WTC11 (cell line): Measurements from ENCODE around the gene EXOC6. TPM values are rescaled to one million over a fixed set of nuclear protein-coding genes. Genes with fewer than 3 reads are reported as not detected.

ENCODE experiments used
- ATAC-seq: fragments of 200-7000 bp; cut with Tn5 transposase; 2 replicates; pipeline ENCODE4 v1.10.0; 2021; ENCODE audit warnings: mild to moderate bottlenecking, moderate library complexity
- CTCF ChIA-PET: fragments of 300-600 bp; sonication (Branson Sonifier 250); formaldehyde crosslinking; loops from one replicate; lab custom pipeline; 2021; ENCODE audit warnings: antibody characterized with exemption; lab: Charles Lee
- POLR2A ChIA-PET: fragments of 350-600 bp; sonication (Branson Sonifier 250); formaldehyde crosslinking; loops from one replicate; lab custom pipeline; 2021; ENCODE audit warnings: antibody characterized with exemption; lab: Charles Lee
- DNase-seq: peaks from one replicate; pipeline ENCODE4 v3.0.0; 2021; ENCODE audit warnings: low spot score
- H3K27ac Mint-ChIP-seq: 2 replicates; pipeline ENCODE4 v1.8.0; 2021; ENCODE audit warnings: mixed read lengths
- H3K27me3 Mint-ChIP-seq: 2 replicates; pipeline ENCODE4 v1.8.0; 2021; ENCODE audit warnings: low read depth, mild to moderate bottlenecking, moderate library complexity, mixed read lengths
- H3K36me3 Mint-ChIP-seq: 2 replicates; pipeline ENCODE4 v1.8.0; 2021; ENCODE audit warnings: mixed read lengths
- H3K4me1 Mint-ChIP-seq: 2 replicates; pipeline ENCODE4 v1.8.0; 2022; ENCODE audit warnings: mixed read lengths
- H3K4me3 Mint-ChIP-seq: 2 replicates; pipeline ENCODE4 v1.8.0; 2021; ENCODE audit warnings: mild to moderate bottlenecking, moderate library complexity, mixed read lengths
- H3K9me3 Mint-ChIP-seq: 2 replicates; pipeline ENCODE4 v1.8.0; 2021; ENCODE audit warnings: mixed read lengths
- AFF4 ChIP-seq: sonication (generic); formaldehyde crosslinking; IDR thresholded peaks from 2 replicates; pipeline ENCODE4 v1.8.1; 2023; ENCODE audit warnings: mild to moderate bottlenecking, missing genetic modification reagents, borderline replicate concordance
- ARID4B ChIP-seq: sonication (generic); formaldehyde crosslinking; IDR thresholded peaks from 2 replicates; pipeline ENCODE4 v1.8.0; 2023; ENCODE audit warnings: missing genetic modification reagents, mild to moderate bottlenecking, borderline replicate concordance
- E2F4 ChIP-seq: sonication (generic); formaldehyde crosslinking; IDR thresholded peaks from 2 replicates; pipeline ENCODE4 v1.8.1; 2022; ENCODE audit warnings: low read depth, mild to moderate bottlenecking, moderate library complexity, missing genetic modification reagents, borderline replicate concordance
- ETV6 ChIP-seq: sonication (generic); formaldehyde crosslinking; IDR thresholded peaks from 2 replicates; pipeline ENCODE4 v1.8.1; 2022; ENCODE audit warnings: mild to moderate bottlenecking, missing genetic modification reagents
- FOXK1 ChIP-seq: sonication (generic); formaldehyde crosslinking; IDR thresholded peaks from 2 replicates; pipeline ENCODE4 v1.8.0; 2022; ENCODE audit warnings: mild to moderate bottlenecking, moderate library complexity, missing genetic modification reagents
- IRF1 ChIP-seq: sonication (generic); formaldehyde crosslinking; IDR thresholded peaks from 2 replicates; pipeline ENCODE4 v1.8.0; 2023; ENCODE audit warnings: missing genetic modification reagents
- JUN ChIP-seq: sonication (generic); formaldehyde crosslinking; IDR thresholded peaks from 2 replicates; pipeline ENCODE4 v1.8.0; 2023; ENCODE audit warnings: mild to moderate bottlenecking, missing genetic modification reagents
- MLX ChIP-seq: sonication (generic); formaldehyde crosslinking; IDR thresholded peaks from 2 replicates; pipeline ENCODE4 v1.8.1; 2023; ENCODE audit warnings: mild to moderate bottlenecking, missing genetic modification reagents, moderate library complexity
- PREB ChIP-seq: sonication (generic); formaldehyde crosslinking; IDR thresholded peaks from 2 replicates; pipeline ENCODE4 v1.8.1; 2022; ENCODE audit warnings: mild to moderate bottlenecking, missing genetic modification reagents, moderate library complexity, borderline replicate concordance
- SMAD4 ChIP-seq: sonication (generic); formaldehyde crosslinking; IDR thresholded peaks from 2 replicates; pipeline ENCODE4 v1.8.0; 2022; ENCODE audit warnings: mild to moderate bottlenecking, missing genetic modification reagents
- ZNF425 ChIP-seq: fragments of 250-450 bp; sonication (Bioruptor Pico); conservative IDR thresholded peaks from 2 replicates; pipeline ENCODE4 v1.9.0; 2021; ENCODE audit warnings: mild to moderate bottlenecking
- total RNA-seq: library from RNA; stranded (reverse); gene quantifications from 3 replicates; pipeline ENCODE4 v1.2.3, GENCODE V29; 2021
- TF ChIP-seq, protein P1 (sequence below): fragments of 250-450 bp; sonication (Bioruptor Pico); IDR thresholded peaks from 2 replicates; pipeline ENCODE4 v2.1.2; 2022; ENCODE audit warnings: mild to moderate bottlenecking, moderate library complexity
- TF ChIP-seq, protein P2 (sequence below): sonication (generic); formaldehyde crosslinking; IDR thresholded peaks from 2 replicates; pipeline ENCODE4 v1.8.1; 2022; ENCODE audit warnings: low read depth, missing genetic modification reagents, borderline replicate concordance
- TF ChIP-seq, protein P3 (sequence below): sonication (generic); formaldehyde crosslinking; conservative IDR thresholded peaks from 2 replicates; pipeline ENCODE4 v1.8.1; 2022; ENCODE audit warnings: mild to moderate bottlenecking, missing genetic modification reagents

Gene EXOC6
- total RNA-seq, 1 experiment from 2014 or later = 5.0 TPM

GRCh38 chr10:93068411-93069244 is 220.3 kb downstream of the EXOC6 start:
- H3K4me3 Mint-ChIP-seq = peak overlapping the region; percentile 69
- ATAC-seq = peak; percentile 20
- TF ChIP-seq, protein P1, sequence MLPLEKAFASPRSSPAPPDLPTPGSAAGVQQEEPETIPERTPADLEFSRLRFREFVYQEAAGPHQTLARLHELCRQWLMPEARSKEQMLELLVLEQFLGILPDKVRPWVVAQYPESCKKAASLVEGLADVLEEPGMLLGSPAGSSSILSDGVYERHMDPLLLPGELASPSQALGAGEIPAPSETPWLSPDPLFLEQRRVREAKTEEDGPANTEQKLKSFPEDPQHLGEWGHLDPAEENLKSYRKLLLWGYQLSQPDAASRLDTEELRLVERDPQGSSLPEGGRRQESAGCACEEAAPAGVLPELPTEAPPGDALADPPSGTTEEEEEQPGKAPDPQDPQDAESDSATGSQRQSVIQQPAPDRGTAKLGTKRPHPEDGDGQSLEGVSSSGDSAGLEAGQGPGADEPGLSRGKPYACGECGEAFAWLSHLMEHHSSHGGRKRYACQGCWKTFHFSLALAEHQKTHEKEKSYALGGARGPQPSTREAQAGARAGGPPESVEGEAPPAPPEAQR (CRISPR knock-in tag) = no peak
- no peak for TF ChIP-seq ZNF425
- no peak for TF ChIP-seq ARID4B
- 0 out of 2 replicates have a peak, but pooled peaks have one; percentile 39 for TF ChIP-seq AFF4 (CRISPR knock-in tag)
- TF ChIP-seq IRF1 (CRISPR knock-in tag) = no peak
- TF ChIP-seq FOXK1 (CRISPR knock-in tag) = no peak
- no peak for TF ChIP-seq E2F4 (CRISPR knock-in tag)
- TF ChIP-seq, protein P2, sequence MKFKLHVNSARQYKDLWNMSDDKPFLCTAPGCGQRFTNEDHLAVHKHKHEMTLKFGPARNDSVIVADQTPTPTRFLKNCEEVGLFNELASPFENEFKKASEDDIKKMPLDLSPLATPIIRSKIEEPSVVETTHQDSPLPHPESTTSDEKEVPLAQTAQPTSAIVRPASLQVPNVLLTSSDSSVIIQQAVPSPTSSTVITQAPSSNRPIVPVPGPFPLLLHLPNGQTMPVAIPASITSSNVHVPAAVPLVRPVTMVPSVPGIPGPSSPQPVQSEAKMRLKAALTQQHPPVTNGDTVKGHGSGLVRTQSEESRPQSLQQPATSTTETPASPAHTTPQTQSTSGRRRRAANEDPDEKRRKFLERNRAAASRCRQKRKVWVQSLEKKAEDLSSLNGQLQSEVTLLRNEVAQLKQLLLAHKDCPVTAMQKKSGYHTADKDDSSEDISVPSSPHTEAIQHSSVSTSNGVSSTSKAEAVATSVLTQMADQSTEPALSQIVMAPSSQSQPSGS (CRISPR knock-in tag) = no peak
- no peak for TF ChIP-seq MLX
- no peak for TF ChIP-seq PREB
- TF ChIP-seq, protein P3, sequence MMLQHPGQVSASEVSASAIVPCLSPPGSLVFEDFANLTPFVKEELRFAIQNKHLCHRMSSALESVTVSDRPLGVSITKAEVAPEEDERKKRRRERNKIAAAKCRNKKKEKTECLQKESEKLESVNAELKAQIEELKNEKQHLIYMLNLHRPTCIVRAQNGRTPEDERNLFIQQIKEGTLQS = no peak
- TF ChIP-seq ETV6 = no peak
- no peak for TF ChIP-seq JUN (CRISPR knock-in tag)
- no peak for TF ChIP-seq SMAD4 (CRISPR knock-in tag)

More at GRCh38 chr10:93068411-93069244, 220.3 kb downstream of the EXOC6 start:
- DNase-seq = peak; percentile 74
- H3K36me3 Mint-ChIP-seq = peaks cover 3% of the 10 kb centered on the region; the same call in 1 of the 2 replicates
- H3K9me3 Mint-ChIP-seq = no peaks in the 10 kb centered on the region
- POLR2A ChIA-PET = no interaction called here
- H3K4me1 Mint-ChIP-seq = peaks cover 50% of the 10 kb centered on the region
- no peak overlapping the region for H3K27ac Mint-ChIP-seq
- CTCF ChIA-PET = interaction anchor here (0.7 to 9.8 kb wide), 5 partner anchors 6 to 284 kb away, joined by 3 to 106 read pairs (median 6); partner anchors contain the start of gene CYP26A1
- peaks cover 99% of the 10 kb centered on the region for H3K27me3 Mint-ChIP-seq
